Panc1 (cell line): Measurements from ENCODE around the gene KNDC1. TPM values are rescaled to one million over a fixed set of nuclear protein-coding genes. Genes with fewer than 3 reads are reported as not detected.

ENCODE experiments used
- ATAC-seq: fragments of 200-7000 bp; cut with Tn5 transposase; 2 replicates; pipeline ENCODE4 v1.9.1; 2020; ENCODE audit warnings: mild to moderate bottlenecking, moderate library complexity
- BruUV-seq: library from RNA; stranded (reverse); fragments of 400-500 nt; replicated peaks from 2 replicates; lab custom pipeline; 2021; lab: Mats Ljungman, UMichigan
- CTCF ChIA-PET: fragments of 300-600 bp; sonication (Branson Sonifier 250); formaldehyde crosslinking; loops from one replicate; lab custom pipeline; 2022; ENCODE audit warnings: antibody characterized with exemption; lab: Charles Lee
- POLR2A ChIA-PET: fragments of 300-600 bp; sonication (Branson Sonifier 250); formaldehyde crosslinking; loops from one replicate; lab custom pipeline; 2022; ENCODE audit warnings: antibody characterized with exemption; lab: Charles Lee
- DNase-seq: peaks from one replicate; pipeline ENCODE4 v3.0.0-alpha.2; 2010; ENCODE audit warnings: low read depth, low spot score
- H3K27ac ChIP-seq: 2 replicates; pipeline ENCODE4 v1.5.1; 2011; ENCODE audit warnings: mild to moderate bottlenecking, low read length, inconsistent platforms
- H3K27me3 ChIP-seq: fragments of 200-500 bp; sonication (Bioruptor generic); 2 replicates; pipeline ENCODE4 v1.6.0; 2014; ENCODE audit warnings: low read length, inconsistent platforms; ENCODE audit not compliant: control insufficient read depth, insufficient read depth
- H3K36me3 ChIP-seq: fragments of 200-500 bp; sonication (Bioruptor generic); 2 replicates; pipeline ENCODE4 v1.5.1; 2014; ENCODE audit warnings: inconsistent platforms, mild to moderate bottlenecking, low read length, moderate library complexity; ENCODE audit not compliant: control insufficient read depth, insufficient read depth
- H3K4me1 ChIP-seq: 2 replicates; pipeline ENCODE4 v1.5.1; 2011; ENCODE audit warnings: inconsistent platforms, mild to moderate bottlenecking, low read length, moderate library complexity; ENCODE audit not compliant: control insufficient read depth, insufficient read depth
- H3K4me3 ChIP-seq, 2 experiments: 2 replicates each; pipeline ENCODE4 v1.5.1; 2011 to 2012; ENCODE audit warnings: low read depth in 2 of 2, low read length in 2 of 2, mild to moderate bottlenecking in 2 of 2, inconsistent platforms in 1 of 2, moderate library complexity in 1 of 2
- H3K9me3 ChIP-seq: fragments of 200-500 bp; sonication (Bioruptor generic); 2 replicates; pipeline ENCODE4 v1.5.1; 2014; ENCODE audit warnings: low read depth, mild to moderate bottlenecking, inconsistent platforms, low read length, moderate library complexity; ENCODE audit not compliant: control insufficient read depth, insufficient read depth
- CTCF ChIP-seq: fragments of 450-650 bp; IDR thresholded peaks from 2 replicates; pipeline ENCODE4 v1.5.1; 2017; ENCODE audit warnings: mild to moderate bottlenecking
- POLR2AphosphoS5 ChIP-seq: IDR thresholded peaks from 2 replicates; pipeline ENCODE4 v1.6.1; 2012; ENCODE audit warnings: mild to moderate bottlenecking, low read depth, low read length, moderate library complexity
- REST ChIP-seq, 2 experiments: IDR thresholded peaks; 2 replicates each; pipeline ENCODE4 v1.6.1; 2011 to 2012; ENCODE audit warnings: low read depth in 2 of 2, control low read depth in 1 of 2, low read length in 1 of 2, mild to moderate bottlenecking in 1 of 2, moderate library complexity in 1 of 2; ENCODE audit not compliant: insufficient read depth in 1 of 2
- SIN3A ChIP-seq: IDR thresholded peaks from 2 replicates; pipeline ENCODE4 v1.6.1; 2012; ENCODE audit warnings: low read depth, mild to moderate bottlenecking, low read length, moderate library complexity, borderline replicate concordance; ENCODE audit not compliant: insufficient read depth
- TCF7L2 ChIP-seq: IDR thresholded peaks from 2 replicates; pipeline ENCODE4 v1.6.1; 2011; ENCODE audit warnings: mild to moderate bottlenecking, low read depth, low read length, inconsistent platforms
- in situ Hi-C: cut with HindIII; loops from 2 replicates; pipeline ENCODE4 v1.10.0; 2016; ENCODE audit warnings: low sequenced_read_pairs, low pct_unique_long_range_greater_than_20kb
- intact Hi-C: fragments of 100-400 bp; cut with micrococcal nuclease; formaldehyde crosslinking; loops from one replicate; pipeline ENCODE4 v1.10.0; 2022; ENCODE audit not compliant: unreplicated experiment
- total RNA-seq: library from RNA; stranded (reverse); gene quantifications from one replicate; pipeline ENCODE4 v1.2.1, GENCODE V29; 2021; ENCODE audit not compliant: unreplicated experiment

The KNDC1 gene
- total RNA-seq, 1 experiment from 2014 or later: 2.6 TPM

GRCh38 chr10:133189726-133190125 lies 29.7 kb downstream of the KNDC1 start:
- intact Hi-C loops: no loop called here
- Histone ChIP-seq H3K36me3 (no peaks in the 10 kb centered on the region), H3K27ac (no peak overlapping the region), H3K4me3 (no peak overlapping the region), H3K4me1 (no peaks in the 10 kb centered on the region), H3K9me3 (no peaks in the 10 kb centered on the region), H3K27me3 (peaks cover 8% of the 10 kb centered on the region)
- TF ChIP-seq SIN3A: no peak
- no peak for TF ChIP-seq TCF7L2
- no peak for TF ChIP-seq CTCF
- no peak for TF ChIP-seq POLR2AphosphoS5
- TF ChIP-seq REST (IDR thresholded peaks at IDR 0.05; ENCODE audit: insufficient read depth in 1 of 2, low read depth in 2 of 2, low read length in 1 of 2): no peak
- DNase-seq (no peak), ATAC-seq (no peak)
- ChIA-PET POLR2A (no interaction called here), CTCF (no interaction called here)
- no TSS peak for BruUV-seq
- in situ Hi-C loops: no loop called here

- DNase-seq (no peak), ATAC-seq (no peak)
- H3K27me3 ChIP-seq: peaks cover 8% of the 10 kb centered on the region
- CTCF ChIA-PET: no interaction called here
- H3K9me3 ChIP-seq: no peaks in the 10 kb centered on the region
- no peak overlapping the region for H3K27ac ChIP-seq
- in situ Hi-C loops (no loop called here), intact Hi-C loops (no loop called here)
- no peak overlapping the region for H3K4me3 ChIP-seq
- POLR2A ChIA-PET: no interaction called here
- no peak for TF ChIP-seq POLR2AphosphoS5
- BruUV-seq: no TSS peak
- H3K36me3 ChIP-seq: no peaks in the 10 kb centered on the region
- H3K4me1 ChIP-seq: no peaks in the 10 kb centered on the region
Measured at GRCh38 chr10:133190225-133190624, 30.2 kb downstream of the KNDC1 start.

- Histone ChIP-seq H3K36me3 (no peaks in the 10 kb centered on the region), H3K4me3 (no peak overlapping the region), H3K27me3 (peaks cover 8% of the 10 kb centered on the region), H3K4me1 (no peaks in the 10 kb centered on the region), H3K27ac (no peak overlapping the region), H3K9me3 (no peaks in the 10 kb centered on the region)
- in situ Hi-C loops: no loop called here
- POLR2A ChIA-PET: no interaction called here
- intact Hi-C loops: no loop called here
- no TSS peak for BruUV-seq
- DNase-seq (no peak), ATAC-seq (no peak)
- CTCF ChIA-PET: no interaction called here
- TF ChIP-seq POLR2AphosphoS5: no peak
- no peak for TF ChIP-seq SIN3A
- TF ChIP-seq REST (IDR thresholded peaks at IDR 0.05; ENCODE audit: insufficient read depth in 1 of 2, low read depth in 2 of 2, low read length in 1 of 2): no peak
- no peak for TF ChIP-seq TCF7L2
- no peak for TF ChIP-seq CTCF
Measured at GRCh38 chr10:133191651-133192050, 31.6 kb downstream of the KNDC1 start.
